ENCODE measurements around the gene KRTAP10-1. TPM values are rescaled to one million over a fixed set of nuclear protein-coding genes. Genes with fewer than 3 reads are reported as not detected.

The KRTAP10-1 gene
- total and polyA plus RNA-seq, 2 of the 13 experiments (the other 11 are each of a cell fraction or from before 2014, with no cell fraction given) = not detected

GRCh38 chr21:44569861-44570517, 30.0 kb upstream of the KRTAP10-1 start (continued):
- no peak for TF ChIP-seq ZNF577 (CRISPR knock-in tag; IDR thresholded peaks at IDR 0.05; ENCODE audit: borderline replicate concordance, low read depth)
- TF ChIP-seq EED (CRISPR knock-in tag; IDR thresholded peaks at IDR 0.05) = no peak
- TF ChIP-seq ZNF777 (CRISPR knock-in tag; IDR thresholded peaks at IDR 0.05) = no peak

DNA sequence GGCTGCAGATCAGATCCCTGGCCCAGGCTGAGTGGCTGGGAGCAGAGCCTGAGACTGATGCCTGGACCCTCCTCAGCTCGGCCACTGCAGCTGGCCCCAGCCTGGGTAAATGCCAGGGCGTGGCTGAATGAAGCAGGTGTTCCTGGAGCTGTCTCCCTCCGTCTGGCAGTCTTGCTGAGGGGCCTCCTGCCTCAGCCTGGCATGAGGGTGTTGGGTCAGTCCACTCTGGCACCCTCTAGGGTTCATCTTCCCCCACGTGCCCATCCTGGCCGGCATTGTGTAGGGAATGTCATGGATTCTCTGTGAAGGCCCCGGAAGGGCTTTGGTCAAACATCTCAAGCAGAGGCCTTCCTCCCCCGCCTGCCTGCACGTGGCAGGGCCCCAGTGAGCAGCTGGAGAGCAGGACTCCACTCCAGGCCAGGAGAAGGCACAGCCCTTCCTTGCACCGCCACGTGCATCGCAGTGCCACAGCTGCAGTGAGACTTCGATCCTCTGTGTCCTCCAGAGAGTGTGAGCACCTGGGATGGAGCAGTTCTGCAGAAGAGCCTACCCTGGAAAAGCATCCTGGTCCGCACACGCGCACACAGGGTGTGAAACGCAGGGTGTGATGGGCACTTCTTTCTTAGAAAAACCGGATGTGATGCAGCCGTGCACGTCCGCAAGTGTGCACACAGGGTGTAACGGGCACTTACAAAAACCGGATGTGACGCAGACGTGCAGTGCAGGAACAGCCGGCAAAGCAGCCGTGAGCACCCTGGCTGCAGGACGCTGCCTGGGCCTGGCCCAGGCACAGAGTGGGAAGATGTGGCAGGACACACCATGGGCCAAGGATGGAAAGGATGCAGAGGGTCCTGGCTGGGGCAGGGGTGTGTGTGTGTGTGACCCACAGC, 28.9 kb upstream of the KRTAP10-1 start:
- H3K79me2 ChIP-seq (ENCODE audit: insufficient read depth, low read length) = no peaks in the 10 kb centered on the region
- POLR2A ChIA-PET = no interaction called here
- TF ChIP-seq GABPB1 (CRISPR knock-in tag; IDR thresholded peaks at IDR 0.05) (peak; percentile 36; the same call in 1 of the 2 replicates), GABPA (IDR thresholded peaks at IDR 0.05; ENCODE audit: low read depth, low read length) (no peak), GABPA (CRISPR knock-in tag; IDR thresholded peaks at IDR 0.05; ENCODE audit: low read depth) (peak; percentile 62; the same call in 1 of the 2 replicates), ZNF687 (CRISPR knock-in tag; IDR thresholded peaks at IDR 0.05) (peak; percentile 49; the same call in 1 of the 2 replicates)
- TF ChIP-seq, protein P1, sequence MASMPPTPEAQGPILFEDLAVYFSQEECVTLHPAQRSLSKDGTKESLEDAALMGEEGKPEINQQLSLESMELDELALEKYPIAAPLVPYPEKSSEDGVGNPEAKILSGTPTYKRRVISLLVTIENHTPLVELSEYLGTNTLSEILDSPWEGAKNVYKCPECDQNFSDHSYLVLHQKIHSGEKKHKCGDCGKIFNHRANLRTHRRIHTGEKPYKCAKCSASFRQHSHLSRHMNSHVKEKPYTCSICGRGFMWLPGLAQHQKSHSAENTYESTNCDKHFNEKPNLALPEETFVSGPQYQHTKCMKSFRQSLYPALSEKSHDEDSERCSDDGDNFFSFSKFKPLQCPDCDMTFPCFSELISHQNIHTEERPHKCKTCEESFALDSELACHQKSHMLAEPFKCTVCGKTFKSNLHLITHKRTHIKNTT (CRISPR knock-in tag; IDR thresholded peaks at IDR 0.05) = no peak
- peaks cover 9% of the 10 kb centered on the region for H3K9me3 ChIP-seq (ENCODE audit: low read length)
- intact Hi-C loops (cut with micrococcal nuclease; ENCODE audit: unreplicated experiment) = no loop called here
- in situ Hi-C loops (cut with HindIII; ENCODE audit: extremely low pct_ligation_motif_present, low pct_unique_long_range_greater_than_20kb) = no loop called here
- H3K4me2 ChIP-seq (ENCODE audit: low read depth, low read length) = no peak overlapping the region
- WGBS (ENCODE audit: low lambda C conversion rate) = 66% methylated on average over 20 of the region's 27 CpGs
- no peak overlapping the region for H3K4me3 ChIP-seq (replicated peaks in 1 of 3; ENCODE audit: insufficient read depth in 1 of 3, low read depth in 2 of 3, low read length in 3 of 3)
- no peak for ATAC-seq
- H3K27ac ChIP-seq (ENCODE audit: extremely low read length, insufficient read depth, low read length) = no peak overlapping the region
- H3K36me3 ChIP-seq (replicated peaks in 1 of 2; ENCODE audit: control insufficient read depth in 1 of 2, insufficient read depth in 2 of 2, low read length in 2 of 2) = no peaks in the 10 kb centered on the region
- FAIRE-seq = no peak
- CTCF ChIA-PET (ENCODE audit: low intra/inter-chr PET ratio, low total read pairs) = no interaction called here
- H3K27me3 ChIP-seq (ENCODE audit: control insufficient read depth in 1 of 2, insufficient read depth in 2 of 2, low read length in 2 of 2) = no peaks in the 10 kb centered on the region; a peak in 1 of 5 replicates
- DNase-seq (ENCODE audit: low spot score) = no peak
- H3K9ac ChIP-seq (ENCODE audit: insufficient read depth, low read depth, low read length) = no peak overlapping the region
- H4K20me1 ChIP-seq (ENCODE audit: insufficient read depth, low read length) = no peaks in the 10 kb centered on the region
- H2AFZ ChIP-seq (ENCODE audit: low read length) = no peak overlapping the region
- BruUV-seq (replicated peaks) = no TSS peak
- peaks cover 16% of the 10 kb centered on the region for H3K4me1 ChIP-seq (ENCODE audit: insufficient read depth, low read length)

Data from HepG2 (cell line).